HepG2 (cell line): ENCODE data around the gene LRRC45. TPM values are rescaled to one million over a fixed set of nuclear protein-coding genes. Genes with fewer than 3 reads are reported as not detected.
A peak's percentile ranks its signal among the peaks of the same experiment; 100 is the strongest.

Experiments
- BCL6 ChIP-seq: IDR thresholded peaks from 2 replicates; pipeline ENCODE4 v1.6.1; 2016; ENCODE audit warnings: missing genetic modification reagents, missing compliant biosample characterization
- BORCS8-MEF2B ChIP-seq: sonication (generic); formaldehyde crosslinking; IDR thresholded peaks from 2 replicates; pipeline ENCODE4 v1.8.0; 2022; ENCODE audit warnings: mild to moderate bottlenecking, missing genetic modification reagents
- CEBPG ChIP-seq: IDR thresholded peaks from 2 replicates; pipeline ENCODE4 v1.6.1; 2016
- DPF2 ChIP-seq: sonication (generic); formaldehyde crosslinking; IDR thresholded peaks from 2 replicates; pipeline ENCODE4 v1.4.0; 2020; ENCODE audit warnings: mild to moderate bottlenecking, low read depth, missing genetic modification reagents, borderline replicate concordance
- NCOA5 ChIP-seq: sonication (generic); formaldehyde crosslinking; IDR thresholded peaks from 2 replicates; pipeline ENCODE4 v1.4.0; 2020; ENCODE audit warnings: missing genetic modification reagents
- NR2F2 ChIP-seq: IDR thresholded peaks from 2 replicates; pipeline ENCODE4 v1.6.1; 2012; ENCODE audit warnings: low read depth, inconsistent platforms, borderline replicate concordance
- ONECUT2 ChIP-seq: sonication (generic); formaldehyde crosslinking; IDR thresholded peaks from 2 replicates; pipeline ENCODE4 v1.4.0; 2020; ENCODE audit warnings: missing genetic modification reagents
- PAF1 ChIP-seq: IDR thresholded peaks from 2 replicates; pipeline ENCODE4 v1.6.1; 2016; ENCODE audit warnings: missing genetic modification reagents, missing compliant biosample characterization
- POLR2AphosphoS2 ChIP-seq: IDR thresholded peaks from 2 replicates; pipeline ENCODE4 v1.6.1; 2011; ENCODE audit warnings: low read depth, low read length, improper control_type of control experiment
- POLR2AphosphoS5 ChIP-seq: IDR thresholded peaks from 2 replicates; pipeline ENCODE4 v1.6.1; 2012; ENCODE audit warnings: low read depth, low read length
- POLR2G ChIP-seq: fragments of 200-400 bp; formaldehyde crosslinking; IDR thresholded peaks from 2 replicates; pipeline ENCODE4 v1.6.1; 2018; ENCODE audit warnings: mild to moderate bottlenecking, low read depth, low read length, moderate library complexity
- PRMT3 ChIP-seq: sonication (generic); formaldehyde crosslinking; IDR thresholded peaks from 2 replicates; pipeline ENCODE4 v1.8.1; 2022; ENCODE audit warnings: low read depth, mild to moderate bottlenecking, moderate library complexity, missing genetic modification reagents, borderline replicate concordance
- SATB2 ChIP-seq: sonication (generic); formaldehyde crosslinking; IDR thresholded peaks from 2 replicates; pipeline ENCODE4 v1.5.0; 2020; ENCODE audit warnings: missing genetic modification reagents
- SIN3A ChIP-seq: IDR thresholded peaks from 2 replicates; pipeline ENCODE4 v1.6.1; 2011; ENCODE audit warnings: low read depth, mild to moderate bottlenecking, control low read depth, low read length, borderline replicate concordance
- SOX13 ChIP-seq, 3 experiments: fragments of 450-650 bp in 1 of 3; sonication (generic) in 1 of 3; formaldehyde crosslinking in 1 of 3; IDR thresholded peaks in 2 of 3; conservative IDR thresholded peaks in 1 of 3; 2 replicates each; pipeline versions ENCODE4 v1.5.0 to v1.6.1; 2016 to 2020; ENCODE audit warnings: antibody characterized with exemption in 1 of 3, mild to moderate bottlenecking in 1 of 3, missing compliant biosample characterization in 1 of 3, missing genetic modification reagents in 1 of 3, moderate library complexity in 1 of 3
- SRSF4 ChIP-seq: fragments of 200-400 bp; formaldehyde crosslinking; IDR thresholded peaks from one replicate; pipeline ENCODE4 v1.6.1; 2018; ENCODE audit warnings: mild to moderate bottlenecking, low read depth, low read length, moderate library complexity; ENCODE audit not compliant: poor library complexity, severe bottlenecking
- SSRP1 ChIP-seq: IDR thresholded peaks from 2 replicates; pipeline ENCODE4 v1.6.1; 2016; ENCODE audit warnings: control low read depth
- ZBTB3 ChIP-seq: sonication (generic); formaldehyde crosslinking; IDR thresholded peaks from 2 replicates; pipeline ENCODE4 v1.4.0; 2020; ENCODE audit warnings: low read depth, mild to moderate bottlenecking, moderate library complexity, missing genetic modification reagents, borderline replicate concordance
- ZBTB38 ChIP-seq: sonication (generic); formaldehyde crosslinking; IDR thresholded peaks from 2 replicates; pipeline ENCODE4 v1.5.1; 2020; ENCODE audit warnings: mild to moderate bottlenecking, missing genetic modification reagents
- ZNF180 ChIP-seq: sonication (generic); formaldehyde crosslinking; IDR thresholded peaks from 2 replicates; pipeline ENCODE4 v1.4.0; 2020; ENCODE audit warnings: low read depth, missing genetic modification reagents, borderline replicate concordance
- ZNF317 ChIP-seq: sonication (generic); formaldehyde crosslinking; IDR thresholded peaks from 2 replicates; pipeline ENCODE4 v1.5.0; 2020; ENCODE audit warnings: mild to moderate bottlenecking, missing genetic modification reagents
- polyA plus RNA-seq, 8 experiments: library from polyadenylated mRNA; depleted of rRNA in 3 of 8; stranded (reverse) in 7 of 8; unstranded in 1 of 8; fragments of >200 nt; fragmentation: Illumina TruSeq in 4 of 8; extraction: Trizol in 4 of 8; gene quantifications; 2 replicates each; pipeline versions ENCODE4 v1.2.1 to v1.2.3, GENCODE V29; 2011 to 2016; ENCODE audit warnings: low read depth in 4 of 8, missing spikeins in 1 of 8, mixed read lengths in 1 of 8; ENCODE audit not compliant: insufficient read depth in 1 of 8
- total RNA-seq, 5 experiments: library from RNA; depleted of rRNA; stranded (reverse); fragments of >200 nt; fragmentation: Illumina TruSeq; extraction: Trizol; gene quantifications; 2 replicates each; pipeline ENCODE4 v1.2.3, GENCODE V29; 2016; ENCODE audit warnings: low read depth in 1 of 5
- TF ChIP-seq, protein P1 (sequence below): sonication (generic); formaldehyde crosslinking; IDR thresholded peaks from 2 replicates; pipeline ENCODE4 v1.8.1; 2022; ENCODE audit warnings: mild to moderate bottlenecking, missing genetic modification reagents
- TF ChIP-seq, protein P2 (sequence below): sonication (generic); formaldehyde crosslinking; IDR thresholded peaks from 2 replicates; pipeline ENCODE4 v1.4.0; 2020; ENCODE audit warnings: missing genetic modification reagents
- TF ChIP-seq, protein P3 (sequence below): sonication (generic); formaldehyde crosslinking; IDR thresholded peaks from 2 replicates; pipeline ENCODE4 v1.4.0; 2020; ENCODE audit warnings: mild to moderate bottlenecking, missing genetic modification reagents
- TF ChIP-seq, protein P4 (sequence below): IDR thresholded peaks from 2 replicates; pipeline ENCODE4 v1.6.1; 2016; ENCODE audit warnings: mild to moderate bottlenecking

Gene LRRC45
- total and polyA plus RNA-seq, 2 of the 13 experiments (the other 11 are each of a cell fraction or from before 2014, with no cell fraction given): 11.6 to 48.1 TPM

DNA sequence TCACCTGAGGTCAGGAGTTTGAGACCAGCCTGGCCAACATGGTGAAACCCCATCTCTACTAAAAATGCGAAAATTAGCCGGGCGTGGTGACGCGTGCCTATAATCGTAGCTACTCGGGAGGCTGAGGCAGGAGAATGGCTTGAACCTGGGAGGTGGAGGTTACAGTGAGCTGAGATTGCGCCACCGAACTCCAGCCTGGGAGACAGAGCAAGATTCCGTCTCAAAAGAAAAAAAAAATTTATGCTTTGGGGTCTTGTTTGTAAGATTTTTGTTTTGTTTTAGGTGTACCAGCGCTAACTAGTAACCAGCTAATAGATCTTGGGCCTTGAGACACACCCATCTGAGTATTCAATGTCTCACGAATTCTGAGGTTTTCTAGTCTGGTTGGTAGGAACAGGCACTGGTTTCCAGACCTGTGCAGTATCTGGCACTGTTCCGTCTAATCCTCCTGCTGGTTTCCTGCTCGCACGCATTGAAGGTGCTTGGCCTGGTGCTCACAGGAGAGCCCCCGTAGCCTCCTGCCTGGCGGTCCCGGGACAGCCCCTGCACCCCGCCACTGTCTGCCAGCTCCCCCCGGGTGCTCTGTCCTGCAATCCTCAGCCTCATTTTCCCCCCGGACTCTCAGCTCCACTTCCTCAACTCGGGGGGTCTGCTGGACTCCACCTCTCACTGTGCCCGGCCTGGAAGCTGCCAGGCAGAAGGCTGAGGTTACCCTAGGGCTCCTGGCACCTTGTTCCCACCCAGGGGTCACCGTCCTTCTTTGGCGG is 53.1 kb downstream of the LRRC45 start (continued):
- TF ChIP-seq, protein P1, sequence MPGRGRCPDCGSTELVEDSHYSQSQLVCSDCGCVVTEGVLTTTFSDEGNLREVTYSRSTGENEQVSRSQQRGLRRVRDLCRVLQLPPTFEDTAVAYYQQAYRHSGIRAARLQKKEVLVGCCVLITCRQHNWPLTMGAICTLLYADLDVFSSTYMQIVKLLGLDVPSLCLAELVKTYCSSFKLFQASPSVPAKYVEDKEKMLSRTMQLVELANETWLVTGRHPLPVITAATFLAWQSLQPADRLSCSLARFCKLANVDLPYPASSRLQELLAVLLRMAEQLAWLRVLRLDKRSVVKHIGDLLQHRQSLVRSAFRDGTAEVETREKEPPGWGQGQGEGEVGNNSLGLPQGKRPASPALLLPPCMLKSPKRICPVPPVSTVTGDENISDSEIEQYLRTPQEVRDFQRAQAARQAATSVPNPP (CRISPR knock-in tag): peak; percentile 64
- TF ChIP-seq SATB2 (no peak), ONECUT2 (CRISPR knock-in tag) (peak; percentile 16; the same call in 1 of the 2 replicates), BCL6 (no peak), PRMT3 (CRISPR knock-in tag) (no peak), ZNF317 (CRISPR knock-in tag) (0 out of 2 replicates have a peak, but pooled peaks have one; percentile 33), CEBPG (CRISPR knock-in tag) (no peak), POLR2AphosphoS2 (peak; percentile 43; the same call in 1 of the 2 replicates), SSRP1 (peak; percentile 78; the same call in 1 of the 2 replicates), DPF2 (no peak), SIN3A (0 out of 2 replicates have a peak, but pooled peaks have one; percentile 20), BORCS8-MEF2B (peak; percentile 38; the same call in 1 of the 2 replicates), POLR2AphosphoS5 (peak; percentile 77), POLR2G (peak; percentile 80; the same call in 1 of the 2 replicates), PAF1 (peak; percentile 89; the same call in 1 of the 2 replicates), NR2F2 (peak; percentile 59; the same call in 1 of the 2 replicates), ZBTB3 (CRISPR knock-in tag) (no peak), SRSF4 (peak; percentile 17), SOX13 (IDR thresholded peaks at IDR 0.05) (no peak), SOX13 (CRISPR knock-in tag; conservative IDR thresholded peaks at IDR 0.05 in 1 of 2, IDR thresholded peaks at IDR 0.05 in 1 of 2) (0 out of 4 replicates have a peak, but pooled peaks of 1 of the 2 experiments have one; percentile 33), ZBTB38 (CRISPR knock-in tag) (0 out of 2 replicates have a peak, but pooled peaks have one; percentile 17), NCOA5 (CRISPR knock-in tag) (peak; percentile 36; the same call in 1 of the 2 replicates), ZNF180 (no peak)
- TF ChIP-seq, protein P2, sequence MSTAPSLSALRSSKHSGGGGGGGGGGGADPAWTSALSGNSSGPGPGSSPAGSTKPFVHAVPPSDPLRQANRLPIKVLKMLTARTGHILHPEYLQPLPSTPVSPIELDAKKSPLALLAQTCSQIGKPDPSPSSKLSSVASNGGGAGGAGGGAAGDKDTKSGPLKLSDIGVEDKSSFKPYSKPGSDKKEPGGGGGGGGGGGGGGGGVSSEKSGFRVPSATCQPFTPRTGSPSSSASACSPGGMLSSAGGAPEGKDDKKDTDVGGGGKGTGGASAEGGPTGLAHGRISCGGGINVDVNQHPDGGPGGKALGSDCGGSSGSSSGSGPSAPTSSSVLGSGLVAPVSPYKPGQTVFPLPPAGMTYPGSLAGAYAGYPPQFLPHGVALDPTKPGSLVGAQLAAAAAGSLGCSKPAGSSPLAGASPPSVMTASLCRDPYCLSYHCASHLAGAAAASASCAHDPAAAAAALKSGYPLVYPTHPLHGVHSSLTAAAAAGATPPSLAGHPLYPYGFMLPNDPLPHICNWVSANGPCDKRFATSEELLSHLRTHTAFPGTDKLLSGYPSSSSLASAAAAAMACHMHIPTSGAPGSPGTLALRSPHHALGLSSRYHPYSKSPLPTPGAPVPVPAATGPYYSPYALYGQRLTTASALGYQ: 0 out of 2 replicates have a peak, but pooled peaks have one; percentile 34
- TF ChIP-seq, protein P3, sequence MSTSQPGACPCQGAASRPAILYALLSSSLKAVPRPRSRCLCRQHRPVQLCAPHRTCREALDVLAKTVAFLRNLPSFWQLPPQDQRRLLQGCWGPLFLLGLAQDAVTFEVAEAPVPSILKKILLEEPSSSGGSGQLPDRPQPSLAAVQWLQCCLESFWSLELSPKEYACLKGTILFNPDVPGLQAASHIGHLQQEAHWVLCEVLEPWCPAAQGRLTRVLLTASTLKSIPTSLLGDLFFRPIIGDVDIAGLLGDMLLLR (CRISPR knock-in tag): 0 out of 2 replicates have a peak, but pooled peaks have one; percentile 17
- TF ChIP-seq, protein P4, sequence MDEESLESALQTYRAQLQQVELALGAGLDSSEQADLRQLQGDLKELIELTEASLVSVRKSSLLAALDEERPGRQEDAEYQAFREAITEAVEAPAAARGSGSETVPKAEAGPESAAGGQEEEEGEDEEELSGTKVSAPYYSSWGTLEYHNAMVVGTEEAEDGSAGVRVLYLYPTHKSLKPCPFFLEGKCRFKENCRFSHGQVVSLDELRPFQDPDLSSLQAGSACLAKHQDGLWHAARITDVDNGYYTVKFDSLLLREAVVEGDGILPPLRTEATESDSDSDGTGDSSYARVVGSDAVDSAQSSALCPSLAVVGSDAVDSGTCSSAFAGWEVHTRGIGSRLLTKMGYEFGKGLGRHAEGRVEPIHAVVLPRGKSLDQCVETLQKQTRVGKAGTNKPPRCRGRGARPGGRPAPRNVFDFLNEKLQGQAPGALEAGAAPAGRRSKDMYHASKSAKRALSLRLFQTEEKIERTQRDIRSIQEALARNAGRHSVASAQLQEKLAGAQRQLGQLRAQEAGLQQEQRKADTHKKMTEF (CRISPR knock-in tag): 0 out of 2 replicates have a peak, but pooled peaks have one; percentile 10
